Activated CD4-positive, alpha-beta T cell treated with anti-CD3 and anti-CD28 coated beads for 24 hours (primary cell): ENCODE data around the gene TYMP.
"Not testable (repeated sequence)": the region's sequence is repeated elsewhere in the genome, so short reads cannot be mapped to it uniquely, and the experiment has no call there.

Experiments used
- DNase-seq, 2 donors: peaks; one replicate each; pipeline ENCODE4 v3.0.0-alpha.2; 2020; ENCODE audit warnings: low read depth in 2 of 2

TYMP gene

DNA sequence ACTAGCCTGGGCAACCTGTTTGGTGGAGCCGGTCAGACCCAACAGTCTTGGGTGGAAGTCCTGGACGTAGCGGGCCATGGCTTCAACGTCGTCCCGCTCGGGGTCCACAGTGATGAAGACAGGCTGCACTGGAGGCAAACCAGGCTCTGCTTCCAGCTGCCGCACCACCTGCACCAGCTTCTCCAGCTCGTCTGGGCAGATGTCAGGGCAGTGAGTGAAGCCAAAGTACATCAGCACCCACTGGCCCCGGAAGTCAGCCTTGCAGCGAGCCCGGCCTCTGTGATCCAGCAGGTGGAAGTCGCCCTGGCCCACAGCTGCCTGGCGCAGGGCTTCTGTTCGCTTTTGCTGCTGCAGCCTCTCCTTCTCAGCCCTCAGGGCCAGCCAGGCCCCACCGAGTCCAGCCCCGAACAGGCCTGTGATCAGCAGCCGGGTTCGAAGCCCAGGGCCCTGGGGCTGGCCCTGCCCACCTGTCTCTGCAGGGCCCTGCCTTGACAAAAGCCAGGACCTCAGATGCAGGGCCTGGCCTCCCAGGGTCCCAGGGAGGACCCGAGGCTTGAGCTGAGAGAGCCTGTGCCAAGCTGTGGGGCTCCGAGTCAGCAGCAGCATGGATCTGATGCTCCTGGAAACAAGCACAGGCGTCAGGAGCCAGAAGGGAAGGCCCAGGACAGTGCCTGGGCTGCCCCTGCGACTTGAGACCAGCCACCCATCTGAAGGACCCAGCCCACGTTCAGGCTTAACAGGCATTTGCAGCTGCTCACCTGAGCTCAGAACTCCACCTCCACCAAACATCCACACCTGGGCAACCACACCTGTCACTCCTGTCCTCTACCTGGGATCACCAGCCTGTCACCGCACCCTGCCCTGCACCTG, 5.8 kb downstream of the TYMP start:
- DNase-seq = no peak

DNA sequence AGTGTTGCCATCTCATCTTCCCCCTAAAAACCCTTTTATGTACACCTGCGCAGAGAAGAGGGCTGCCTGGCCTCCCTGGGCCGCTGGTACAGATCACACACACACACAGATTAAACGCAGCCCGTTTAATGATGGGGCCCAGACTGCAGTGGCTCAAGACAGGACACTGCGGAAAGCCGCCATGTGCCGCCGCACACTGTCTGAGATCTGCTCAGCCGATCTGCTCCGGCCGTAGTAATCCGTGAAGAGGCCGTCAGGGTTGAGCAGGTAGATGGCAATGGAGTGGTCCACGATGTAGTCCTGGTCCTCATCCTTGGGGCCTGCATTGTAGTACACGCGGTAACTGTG, 6.4 kb downstream of the TYMP start:
- DNase-seq = no peak

DNA sequence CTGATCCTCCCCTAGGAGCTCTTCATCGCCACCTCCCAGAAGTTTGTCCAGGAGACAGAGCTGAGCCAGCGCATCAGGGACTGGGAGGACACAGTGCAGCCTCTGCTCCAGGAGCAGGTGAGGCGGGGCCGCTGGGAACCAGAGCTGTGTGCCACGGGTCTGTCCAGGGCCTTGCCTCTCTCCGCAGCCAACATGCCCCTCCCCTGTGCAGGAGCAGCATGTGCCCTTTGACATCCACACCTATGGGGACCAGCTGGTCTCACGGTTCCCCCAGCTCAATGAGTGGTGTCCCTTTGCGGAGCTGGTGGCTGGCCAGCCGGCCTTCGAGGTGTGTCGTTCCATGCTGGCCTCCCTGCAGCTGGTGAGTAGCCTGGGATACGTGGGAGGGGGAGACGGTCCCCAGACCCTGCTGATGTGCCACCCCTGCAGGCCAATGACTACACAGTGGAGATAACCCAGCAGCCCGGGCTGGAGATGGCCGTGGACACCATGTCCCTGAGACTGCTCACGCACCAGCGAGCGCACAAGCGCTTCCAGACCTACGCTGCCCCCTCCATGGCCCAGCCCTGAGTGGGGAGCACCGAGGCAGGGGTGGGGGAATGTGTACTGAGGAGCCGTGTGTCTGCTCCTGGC, 6.9 kb downstream of the TYMP start:
- no peak for DNase-seq

DNA sequence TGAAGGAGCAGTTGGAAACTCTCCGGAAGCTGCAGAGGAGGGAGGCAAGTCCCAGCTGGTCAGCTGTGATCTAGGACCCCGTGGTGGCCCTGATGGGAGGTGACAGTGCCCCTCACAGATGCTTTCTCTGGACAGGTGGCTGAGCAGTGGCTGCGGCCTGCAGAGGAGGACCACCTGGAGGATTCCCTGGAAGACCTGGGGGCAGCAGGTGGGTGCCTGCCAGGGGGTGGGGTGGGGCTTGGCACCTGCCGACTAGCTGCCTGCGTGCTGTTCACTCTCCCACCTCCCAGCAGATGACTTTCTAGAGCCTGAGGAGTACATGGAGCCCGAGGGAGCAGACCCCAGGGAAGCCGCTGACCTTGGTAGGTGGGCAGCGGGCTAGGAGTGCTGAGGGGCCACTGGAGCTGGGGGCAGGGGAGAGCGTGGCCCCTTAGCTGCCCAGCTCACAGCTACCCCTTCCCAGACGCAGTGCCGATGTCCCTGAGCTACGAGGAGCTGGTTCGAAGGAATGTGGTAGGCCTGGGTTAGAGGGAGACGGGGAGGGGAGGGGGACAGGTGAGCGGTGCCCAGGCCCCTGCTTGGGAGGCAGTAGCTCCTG, 7.5 kb downstream of the TYMP start:
- no peak for DNase-seq

DNA sequence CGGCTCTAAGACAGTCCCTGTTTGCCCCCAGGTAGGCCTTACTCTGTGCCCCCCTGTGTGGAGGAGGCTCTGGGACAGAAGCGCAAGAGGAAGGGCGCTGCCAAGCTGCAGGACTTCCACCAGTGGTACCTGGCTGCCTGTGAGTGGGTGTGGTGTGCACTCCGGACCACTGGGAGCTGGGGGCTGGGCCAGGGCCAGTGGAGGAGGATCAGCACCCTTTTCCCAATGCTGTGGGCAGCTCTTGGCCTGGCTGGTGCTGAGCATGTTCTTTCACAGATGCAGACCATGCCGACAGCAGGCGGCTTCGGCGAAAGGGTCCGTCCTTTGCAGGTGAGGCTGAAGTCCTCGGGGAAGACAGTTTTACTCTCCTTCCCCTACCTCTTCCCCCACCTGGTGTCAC, 8.1 kb downstream of the TYMP start:
- DNase-seq = no peak

DNA sequence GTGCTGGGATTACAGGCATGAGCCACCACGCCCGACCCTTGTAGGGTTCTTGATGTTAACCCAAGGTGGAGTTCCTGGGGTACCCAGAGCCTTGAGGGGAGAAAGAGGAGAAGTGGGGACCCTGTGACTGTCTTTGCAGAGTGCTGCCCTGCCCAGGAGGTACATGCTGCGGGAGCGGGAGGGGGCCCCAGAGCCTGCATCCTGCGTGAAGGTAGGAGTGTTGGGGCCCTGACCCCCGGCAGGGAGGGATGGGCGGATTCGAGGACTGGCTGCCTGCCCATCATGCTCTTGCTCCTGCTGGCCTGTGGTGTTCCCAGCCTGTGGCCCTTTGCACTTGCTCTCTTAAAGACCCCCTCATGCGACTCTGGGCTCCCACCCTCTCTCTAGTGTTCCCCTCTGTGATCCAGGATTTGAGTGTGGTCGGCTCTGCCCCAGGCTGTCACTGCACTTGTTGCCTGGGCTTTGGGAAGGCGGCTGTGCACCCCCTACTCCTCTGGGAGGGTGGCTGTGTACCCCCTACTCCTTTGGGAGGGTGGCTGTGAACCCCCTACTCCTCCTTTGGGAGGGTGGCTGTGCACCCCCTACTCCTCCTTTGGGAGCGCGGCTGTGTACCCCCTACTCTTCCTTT, 8.9 kb downstream of the TYMP start:
- no peak for DNase-seq

DNA sequence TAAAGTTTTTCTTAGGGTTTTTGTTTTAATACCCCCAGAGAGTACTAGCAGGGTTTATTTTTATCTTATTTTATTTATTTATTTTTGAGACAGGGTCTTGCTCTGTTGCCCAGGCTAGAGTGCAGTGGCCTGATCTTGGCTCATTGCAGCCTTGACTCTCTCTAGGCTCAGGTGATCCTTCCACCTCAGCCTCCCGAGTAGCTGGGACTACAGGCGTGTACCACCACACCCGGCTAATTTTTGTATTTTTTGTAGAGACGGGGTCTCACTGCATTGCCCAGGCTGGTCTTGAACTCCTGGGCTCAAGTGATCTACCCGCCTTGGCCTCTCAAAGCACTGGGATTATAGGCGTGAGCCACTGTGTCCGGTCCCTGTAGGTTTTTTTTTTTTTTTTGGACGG, 9.6 kb downstream of the TYMP start:
- not testable (repeated sequence) for DNase-seq

DNA sequence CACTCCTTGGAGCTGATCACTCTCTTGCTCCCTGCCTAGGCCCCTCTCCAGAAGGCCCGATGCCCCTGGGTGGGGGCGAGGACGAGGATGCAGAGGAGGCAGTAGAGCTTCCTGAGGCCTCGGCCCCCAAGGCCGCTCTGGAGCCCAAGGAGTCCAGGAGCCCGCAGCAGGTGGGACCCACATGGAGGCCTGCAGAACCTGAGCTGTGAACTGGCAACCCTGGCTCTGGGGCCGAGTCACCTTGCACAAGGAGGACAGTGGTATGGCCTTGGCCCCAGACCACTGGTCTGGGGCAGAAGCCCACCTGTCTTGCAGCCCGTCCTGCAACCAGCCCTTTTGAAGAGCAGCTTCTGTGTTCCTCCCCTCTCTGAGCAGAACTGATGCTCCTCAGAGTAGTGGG, 10.7 kb downstream of the TYMP start:
- DNase-seq = no peak

DNA sequence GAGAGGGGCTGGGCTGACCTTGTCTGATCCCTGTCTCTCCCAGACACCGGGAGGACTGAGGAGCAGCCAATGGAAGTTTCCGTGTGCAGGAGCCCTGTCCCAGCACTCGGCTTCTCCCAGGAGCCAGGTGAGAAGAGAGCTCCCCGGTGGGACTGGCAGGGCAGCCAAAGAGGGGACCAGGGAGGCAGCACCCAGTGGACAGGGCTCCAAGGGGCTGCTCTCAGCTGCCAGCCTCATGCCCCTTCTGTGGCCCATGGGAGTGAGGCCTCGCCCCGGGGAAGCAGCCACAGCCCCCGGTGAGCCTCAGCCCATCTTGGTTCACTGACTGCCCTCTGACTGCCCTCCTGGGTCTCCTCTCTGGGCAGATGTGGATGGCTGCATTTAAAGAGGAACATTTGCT, 11.2 kb downstream of the TYMP start:
- DNase-seq = no peak

DNA sequence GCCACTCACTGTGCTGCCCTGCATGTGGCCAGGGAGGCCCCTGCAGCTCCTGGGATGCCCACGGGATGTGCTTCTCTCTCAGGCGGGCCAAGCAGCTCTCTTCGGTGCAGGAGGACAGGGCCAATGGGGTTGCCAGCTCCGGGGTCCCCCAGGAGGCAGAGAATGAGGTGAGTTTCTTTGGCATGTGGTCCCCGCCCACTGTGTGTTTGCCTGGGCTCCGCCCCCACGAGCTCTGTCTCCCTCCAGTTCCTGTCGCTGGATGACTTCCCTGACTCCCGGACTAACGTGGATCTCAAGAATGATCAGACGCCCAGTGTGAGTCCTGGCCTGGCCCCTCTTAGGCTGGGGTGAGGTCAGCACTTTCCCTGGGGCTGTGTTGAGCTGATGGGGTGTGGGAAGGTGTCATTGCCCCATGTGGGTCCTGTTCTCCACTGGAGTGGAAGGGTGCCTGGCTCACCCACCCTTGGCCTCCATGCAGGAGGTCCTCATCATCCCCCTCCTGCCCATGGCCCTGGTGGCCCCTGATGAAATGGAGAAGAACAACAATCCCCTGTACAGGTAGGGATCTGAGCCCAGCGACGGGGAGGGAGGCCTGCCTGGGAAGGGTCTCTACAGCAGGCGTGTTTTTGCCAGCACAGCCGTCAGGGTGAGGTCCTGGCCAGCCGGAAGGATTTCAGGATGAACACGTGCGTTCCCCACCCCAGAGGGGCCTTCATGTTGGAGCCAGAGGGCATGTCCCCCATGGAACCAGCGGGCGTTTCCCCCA, 12.1 kb downstream of the TYMP start:
- DNase-seq = no peak

DNA sequence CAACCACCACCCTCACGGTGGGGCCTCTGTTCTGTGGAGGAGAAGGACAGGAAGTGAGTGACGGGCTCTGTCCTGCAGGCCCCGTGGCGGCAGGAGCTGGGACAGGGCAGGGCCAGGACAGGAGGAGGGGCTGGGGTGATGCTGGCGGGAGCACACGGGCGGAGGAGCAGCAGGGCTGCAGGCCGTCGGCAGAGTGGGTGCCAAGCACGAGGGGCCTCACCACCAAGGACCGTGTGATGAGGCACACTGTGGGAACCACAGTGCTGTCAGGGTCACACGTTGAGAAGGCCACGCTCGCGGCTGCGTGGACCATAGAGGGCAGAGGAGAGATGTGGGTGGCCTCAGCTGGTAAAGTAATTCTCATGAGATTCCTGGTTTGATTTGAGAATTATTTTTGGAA, 12.9 kb downstream of the TYMP start:
- no peak for DNase-seq

DNA sequence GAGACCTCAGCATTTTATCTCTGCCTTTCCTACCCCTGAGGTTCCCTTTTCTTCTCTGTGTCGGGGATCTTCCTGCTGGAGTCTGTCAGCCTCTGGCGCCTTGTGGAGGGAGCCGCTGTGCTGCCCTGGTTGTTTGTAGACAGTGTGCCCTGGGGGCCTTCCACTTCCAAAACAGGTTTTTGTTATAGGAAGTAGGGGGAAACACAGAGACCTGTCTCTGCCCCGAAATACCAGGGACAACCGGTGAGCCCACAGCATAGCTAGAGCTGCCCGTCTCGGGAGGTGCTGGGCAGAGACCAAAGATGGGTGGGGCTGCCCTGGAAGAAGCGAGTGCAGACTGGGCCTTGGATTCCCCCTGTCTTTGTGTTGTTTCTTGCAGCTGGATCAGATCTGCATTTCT, 13.7 kb downstream of the TYMP start:
- DNase-seq = no peak

DNA sequence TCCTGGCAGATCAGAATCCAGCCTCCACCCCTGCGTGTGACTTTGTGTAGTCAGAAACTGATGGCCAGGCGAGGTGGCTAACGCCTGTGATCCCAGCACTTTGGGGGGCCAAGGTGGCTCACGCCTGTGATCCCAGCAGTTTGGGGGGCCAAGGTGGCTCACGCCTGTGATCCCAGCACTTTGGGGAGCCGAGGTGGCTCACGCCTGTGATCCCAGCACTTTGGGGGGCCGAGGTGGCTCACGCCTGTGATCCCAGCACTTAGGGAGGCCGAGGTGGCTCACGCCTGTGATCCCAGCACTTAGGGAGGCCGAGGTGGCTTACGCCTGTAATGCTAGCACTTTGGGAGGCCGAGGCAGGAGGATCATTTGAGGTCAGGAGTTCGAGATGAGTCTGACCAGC, 16.6 kb downstream of the TYMP start:
- no peak for DNase-seq

DNA sequence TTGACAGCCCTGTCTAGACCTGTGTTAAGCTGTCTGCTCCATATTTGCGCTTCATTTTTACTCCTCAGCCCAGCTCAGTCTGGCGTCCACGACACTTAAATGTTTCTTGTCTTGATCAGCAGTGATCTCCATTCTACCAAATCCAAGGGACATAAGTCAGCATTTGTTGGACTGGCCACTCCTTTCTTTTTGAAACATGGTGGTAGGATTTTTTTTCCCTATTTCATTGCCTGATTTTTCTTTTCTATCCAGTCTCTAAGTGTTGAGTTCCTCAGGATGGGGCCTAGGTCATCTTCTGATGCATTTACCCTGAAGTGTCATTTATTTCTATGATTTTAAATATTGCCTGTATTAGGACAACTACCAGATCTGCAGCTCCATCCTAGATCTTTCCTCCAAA, 20.9 kb downstream of the TYMP start:
- DNase-seq = no peak

DNA sequence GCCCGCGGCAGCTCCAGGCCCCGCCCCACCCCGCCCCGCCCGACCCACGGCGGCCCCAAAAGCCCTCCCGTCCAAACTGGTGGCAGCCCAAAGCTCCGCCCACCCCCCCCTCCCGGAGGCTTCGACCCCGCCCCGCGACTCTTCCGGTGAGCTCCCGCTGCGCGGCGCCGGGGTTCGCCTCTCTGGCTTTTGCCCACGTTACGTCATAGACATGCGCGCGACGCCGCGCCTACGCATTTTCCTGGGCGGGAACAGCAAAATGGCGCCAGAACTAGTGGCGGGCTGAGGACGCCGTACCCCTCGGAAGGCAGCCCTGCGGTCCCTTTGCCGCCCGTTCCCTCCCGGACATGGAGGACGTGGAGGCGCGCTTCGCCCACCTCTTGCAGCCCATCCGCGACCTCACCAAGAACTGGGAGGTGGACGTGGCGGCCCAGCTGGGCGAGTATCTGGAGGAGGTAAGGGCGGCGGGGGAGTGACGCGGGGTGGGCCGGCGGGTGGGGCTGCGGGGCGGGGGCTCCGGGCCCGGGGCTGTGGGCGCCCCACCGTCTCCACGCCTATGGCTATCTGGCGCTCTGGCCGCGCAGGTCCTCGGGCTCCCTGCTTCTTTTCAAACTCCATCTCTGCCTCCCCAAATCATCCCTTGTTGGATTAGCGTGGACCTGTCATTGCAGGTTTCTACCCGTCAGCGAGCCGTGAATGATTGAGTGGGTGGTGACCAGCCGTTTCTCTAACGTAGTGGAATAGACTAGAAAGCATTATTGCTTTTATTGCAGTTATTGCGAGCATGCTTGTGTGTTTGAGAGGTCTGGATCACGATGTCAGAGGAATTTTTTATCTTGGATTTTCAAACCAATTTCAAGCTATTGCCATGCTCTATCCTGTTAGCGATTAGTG, 21.6 kb downstream of the TYMP start, which contains the start of gene NCAPH2:
Gene NCAPH2 (plus strand): TSS at position 234 of the 894 bp plus-strand sequence. CDS start 114 bp downstream, at position 348.
- peak in 1 of 2 donors; percentile 97 for DNase-seq

DNA sequence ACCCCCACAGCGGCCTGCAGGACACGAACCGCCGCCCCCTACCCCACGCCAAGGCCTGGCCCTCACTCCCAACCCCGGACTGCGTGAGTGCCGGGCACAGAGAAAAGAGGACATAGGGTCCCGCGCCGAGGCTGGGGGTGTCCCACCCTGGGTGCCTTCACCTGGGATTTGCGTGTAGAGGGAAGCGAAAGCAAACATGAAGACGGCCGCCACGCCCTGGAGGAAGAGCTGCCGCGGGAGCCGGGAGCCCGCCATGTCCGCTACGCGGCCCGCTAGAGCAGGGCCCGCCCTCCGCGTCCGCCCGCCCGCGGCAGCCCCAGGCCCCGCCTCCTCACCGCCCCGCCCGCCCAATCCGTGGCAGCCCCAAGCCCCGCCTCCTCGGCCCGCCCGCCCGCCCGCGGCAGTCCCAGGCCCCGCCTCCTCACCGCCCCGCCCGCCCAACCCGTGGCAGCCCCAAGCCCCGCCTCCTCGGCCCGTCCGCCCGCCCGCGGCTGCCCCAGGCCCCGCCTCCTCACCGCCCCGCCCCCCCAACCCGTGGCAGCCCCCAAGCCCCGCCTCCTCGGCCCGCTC, 22.3 kb downstream of the TYMP start, which contains the start of gene LMF2:
Gene LMF2 (minus strand): TSS at position 282 of the 570 bp plus-strand sequence. CDS start 27 bp downstream, at position 255.
- DNase-seq = peak; percentile 93 to 94

DNA sequence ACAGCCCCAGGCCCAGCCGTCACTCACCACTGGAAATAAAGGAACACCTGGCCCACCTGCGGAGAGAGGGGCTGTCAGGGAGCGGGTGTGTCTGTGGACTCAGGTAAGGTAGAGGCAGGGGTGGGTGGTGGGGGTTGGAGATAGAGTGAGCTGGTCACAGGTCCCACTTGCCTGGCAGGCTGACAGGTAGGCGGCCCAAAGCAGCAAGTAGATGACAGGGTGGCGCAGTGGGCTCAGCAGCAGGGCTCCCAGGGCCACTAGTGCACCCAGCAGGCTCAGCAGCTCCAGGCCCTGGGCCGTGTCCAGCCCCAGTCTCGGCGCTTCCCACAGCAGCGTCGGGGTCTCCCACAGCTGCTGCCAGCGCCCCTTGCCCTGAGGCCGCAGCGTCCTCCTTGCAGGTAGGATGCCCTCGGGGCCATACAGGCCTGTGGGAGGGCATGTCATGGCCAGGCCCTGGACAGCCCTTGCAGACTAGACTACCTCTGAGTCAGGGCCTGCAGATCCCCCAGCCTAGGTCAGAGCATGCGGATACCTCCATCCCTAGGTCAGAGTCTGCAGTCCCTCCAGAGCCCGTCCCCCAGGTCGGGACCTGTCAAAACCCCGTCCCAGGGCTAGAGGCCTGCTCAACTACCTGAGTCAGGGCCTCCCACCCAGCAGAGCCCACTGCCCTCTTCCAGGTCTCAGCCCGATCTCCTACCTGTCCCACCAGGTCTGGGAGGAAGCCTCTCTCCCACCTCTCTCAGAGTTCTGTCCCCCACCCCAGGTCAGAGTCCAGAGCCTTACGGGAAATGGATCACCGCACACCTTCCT, 23.0 kb downstream of the TYMP start:
- DNase-seq = no peak

DNA sequence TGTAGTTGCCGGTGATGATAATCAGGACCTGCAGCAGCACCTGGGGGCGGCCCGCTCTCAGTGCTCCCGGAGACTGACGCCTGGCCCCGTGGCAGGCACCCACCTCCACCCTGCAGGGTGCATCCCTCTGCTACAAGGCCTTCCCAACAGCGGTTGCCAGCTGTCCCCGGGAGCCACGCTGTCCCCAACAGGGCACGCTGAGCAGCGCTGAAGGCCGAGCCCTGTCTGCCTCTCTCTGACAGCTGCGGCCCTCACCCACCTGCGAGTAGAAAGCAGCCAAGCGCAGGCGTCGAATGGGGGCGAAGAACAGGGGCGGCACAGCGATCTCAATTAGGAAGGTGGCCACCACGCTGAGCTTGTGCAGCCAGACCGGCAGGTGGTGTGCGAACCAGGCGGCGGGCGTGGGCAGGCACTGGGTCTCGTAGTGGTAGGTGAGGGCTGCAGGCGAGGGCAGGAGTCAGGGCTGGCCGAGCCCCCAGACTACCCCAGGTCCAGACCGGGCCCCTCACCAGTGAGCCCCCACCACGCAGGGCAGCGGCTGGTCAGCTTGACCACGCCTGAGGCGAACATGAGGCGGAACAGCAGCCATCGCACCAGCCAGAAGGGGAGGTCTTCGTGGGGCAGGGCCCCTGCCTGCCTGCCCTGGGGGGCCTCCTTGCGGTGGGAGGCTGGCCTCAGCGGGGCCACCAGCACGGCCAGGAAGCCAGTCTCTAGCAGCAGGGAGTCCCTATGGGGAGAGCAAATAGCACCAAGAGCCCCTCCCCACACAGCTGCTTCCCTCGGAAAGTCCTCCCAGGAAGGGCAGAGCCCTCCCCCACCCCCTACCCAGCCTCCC, 23.8 kb downstream of the TYMP start:
- no peak for DNase-seq
